Uterus (tissue), 4 donors: ENCODE data around the gene GRIK1. TPM values are rescaled to one million over a fixed set of nuclear protein-coding genes. Genes with fewer than 3 reads are reported as not detected.

ENCODE experiments used
- DNase-seq, 2 donors: peaks; one replicate each; pipeline ENCODE4 v3.0.0-alpha.2; 2019 to 2020
- H3K27ac ChIP-seq, 2 donors: fragments of 200-600 bp; sonication (generic); 1 replicate in 1 of 2; 2 replicates in 1 of 2; pipeline ENCODE4 v1.5.1; 2016 to 2018
- H3K27me3 ChIP-seq, 2 donors: fragments of 200-600 bp; sonication (generic); one replicate each; pipeline ENCODE4 v1.5.1; 2018 to 2019; ENCODE audit warnings: control low read depth in 1 of 2
- H3K36me3 ChIP-seq, 2 donors: fragments of 200-600 bp; sonication (generic); one replicate each; pipeline ENCODE4 v1.5.1; 2019; ENCODE audit warnings: control low read depth in 1 of 2
- H3K4me1 ChIP-seq, 2 donors: fragments of 200-600 bp; sonication (generic); one replicate each; pipeline ENCODE4 v1.5.1; 2018 to 2019; ENCODE audit warnings: control low read depth in 1 of 2
- H3K4me3 ChIP-seq, 2 donors: fragments of 200-600 bp; sonication (generic); 1 replicate in 1 of 2; 2 replicates in 1 of 2; pipeline ENCODE4 v1.5.1; 2018 to 2019; ENCODE audit warnings: mild to moderate bottlenecking in 1 of 2
- H3K9me3 ChIP-seq, 2 donors: fragments of 200-600 bp; sonication (generic); one replicate each; pipeline ENCODE4 v1.5.1; 2019; ENCODE audit warnings: control low read depth in 1 of 2
- POLR2A ChIP-seq, 2 donors: fragments of 450-650 bp; IDR thresholded peaks; one replicate each; pipeline ENCODE4 v1.6.1; 2016; ENCODE audit warnings: antibody characterized with exemption in 2 of 2, mild to moderate bottlenecking in 1 of 2, moderate library complexity in 1 of 2
- intact Hi-C: fragments of 100-400 bp; cut with DNase I; formaldehyde crosslinking; loops from one replicate; pipeline ENCODE4 v1.15.1; 2023; ENCODE audit warnings: low total_unique reads
- total RNA-seq, 4 donors: library from RNA; depleted of rRNA in 3 of 4; stranded (reverse); fragments of >200 nt in 3 of 4; gene quantifications; one replicate each; pipeline versions ENCODE4 v1.1.0 to v1.2.4, GENCODE V29; 2014 to 2023
- TF ChIP-seq, protein P1 (sequence below), 4 experiments: fragments of 200-600 bp in 2 of 4; fragments of 450-650 bp in 2 of 4; sonication (generic) in 2 of 4; IDR thresholded peaks; one replicate each; pipeline ENCODE4 v1.5.1; 2016 to 2019; ENCODE audit warnings: antibody characterized with exemption in 4 of 4, mild to moderate bottlenecking in 2 of 4, moderate library complexity in 1 of 4
- donor health status: DM: yes; HTN: yes; CAD: no.

The GRIK1 gene
- total RNA-seq, 4 donors from 2014 or later: 0.12 to 4.1 TPM; not detected in 2

DNA sequence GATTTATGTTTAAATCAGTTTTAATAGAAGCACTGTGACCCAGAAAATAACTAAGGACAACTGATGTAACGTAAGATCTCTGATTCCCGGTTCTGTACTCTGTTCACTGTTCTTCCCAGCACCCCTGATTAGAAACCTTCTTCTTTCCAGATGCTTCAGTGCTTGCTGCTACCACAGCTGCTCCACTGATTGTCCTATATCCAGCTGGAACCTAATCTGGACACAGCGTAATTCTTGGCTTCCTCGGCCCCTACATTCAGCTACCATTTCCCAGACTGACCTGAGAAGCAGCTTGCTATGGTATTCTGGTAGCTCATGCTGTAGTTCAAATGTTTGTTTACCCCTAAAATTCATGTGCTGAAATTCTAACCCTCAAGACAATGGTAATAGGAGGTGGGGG, 302.7 kb downstream of the GRIK1 start:
- TF ChIP-seq, protein P1, sequence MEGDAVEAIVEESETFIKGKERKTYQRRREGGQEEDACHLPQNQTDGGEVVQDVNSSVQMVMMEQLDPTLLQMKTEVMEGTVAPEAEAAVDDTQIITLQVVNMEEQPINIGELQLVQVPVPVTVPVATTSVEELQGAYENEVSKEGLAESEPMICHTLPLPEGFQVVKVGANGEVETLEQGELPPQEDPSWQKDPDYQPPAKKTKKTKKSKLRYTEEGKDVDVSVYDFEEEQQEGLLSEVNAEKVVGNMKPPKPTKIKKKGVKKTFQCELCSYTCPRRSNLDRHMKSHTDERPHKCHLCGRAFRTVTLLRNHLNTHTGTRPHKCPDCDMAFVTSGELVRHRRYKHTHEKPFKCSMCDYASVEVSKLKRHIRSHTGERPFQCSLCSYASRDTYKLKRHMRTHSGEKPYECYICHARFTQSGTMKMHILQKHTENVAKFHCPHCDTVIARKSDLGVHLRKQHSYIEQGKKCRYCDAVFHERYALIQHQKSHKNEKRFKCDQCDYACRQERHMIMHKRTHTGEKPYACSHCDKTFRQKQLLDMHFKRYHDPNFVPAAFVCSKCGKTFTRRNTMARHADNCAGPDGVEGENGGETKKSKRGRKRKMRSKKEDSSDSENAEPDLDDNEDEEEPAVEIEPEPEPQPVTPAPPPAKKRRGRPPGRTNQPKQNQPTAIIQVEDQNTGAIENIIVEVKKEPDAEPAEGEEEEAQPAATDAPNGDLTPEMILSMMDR (IDR thresholded peaks at IDR 0.05): no peak
- no peak for TF ChIP-seq POLR2A (IDR thresholded peaks at IDR 0.05)
- no peak for DNase-seq
- no peaks in the 10 kb centered on the region for H3K36me3 ChIP-seq
- intact Hi-C loops: no loop called here
- H3K27ac ChIP-seq: no peak overlapping the region
- no peaks in the 10 kb centered on the region for H3K4me1 ChIP-seq
- H3K9me3 ChIP-seq: no peaks in the 10 kb centered on the region
- no peaks in the 10 kb centered on the region for H3K27me3 ChIP-seq
- H3K4me3 ChIP-seq: no peak overlapping the region

DNA sequence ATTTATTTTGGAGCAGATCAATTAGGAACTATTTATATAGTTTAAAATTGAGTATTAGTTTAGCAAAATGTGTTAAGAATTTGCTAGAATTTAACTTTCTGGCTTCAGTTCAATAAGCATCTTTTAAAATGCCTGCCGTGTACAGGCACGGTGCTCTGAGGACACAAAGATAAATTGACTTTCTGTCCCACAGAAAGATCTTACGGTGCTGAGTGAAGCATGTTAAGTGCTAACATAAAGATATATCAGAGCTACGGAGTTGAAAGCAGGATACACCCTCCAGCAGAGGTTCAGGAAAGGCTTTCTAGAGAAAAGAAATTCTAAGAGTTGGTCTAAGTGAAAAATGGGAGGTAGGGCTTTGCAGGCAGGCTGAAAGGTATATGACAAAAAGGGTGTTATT, 305.4 kb downstream of the GRIK1 start:
- no peak overlapping the region for H3K27ac ChIP-seq
- no peaks in the 10 kb centered on the region for H3K27me3 ChIP-seq
- no peaks in the 10 kb centered on the region for H3K36me3 ChIP-seq
- intact Hi-C loops: no loop called here
- TF ChIP-seq POLR2A (IDR thresholded peaks at IDR 0.05): no peak
- TF ChIP-seq, protein P1 (IDR thresholded peaks at IDR 0.05): no peak
- H3K9me3 ChIP-seq: no peaks in the 10 kb centered on the region
- no peak for DNase-seq
- H3K4me3 ChIP-seq: no peak overlapping the region
- H3K4me1 ChIP-seq: no peaks in the 10 kb centered on the region

DNA sequence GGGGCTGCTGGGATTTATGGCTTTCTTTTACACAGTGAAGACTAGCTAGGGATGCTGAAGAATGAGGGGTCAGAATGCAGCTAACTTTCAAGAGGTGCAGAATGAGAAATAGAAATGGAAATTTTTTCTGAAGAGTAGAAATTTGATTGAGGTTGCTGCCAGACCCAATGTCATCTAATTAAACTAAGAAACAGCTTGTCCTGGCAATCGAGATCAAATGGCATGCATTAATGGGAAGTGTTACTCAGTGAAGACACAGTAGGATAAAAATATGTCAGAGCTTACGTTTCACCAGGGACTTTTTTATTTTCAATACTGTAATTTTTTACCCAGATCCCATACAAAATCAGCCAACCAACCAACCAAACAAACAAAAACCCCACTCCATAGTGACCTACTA, 306.0 kb downstream of the GRIK1 start:
- no peaks in the 10 kb centered on the region for H3K9me3 ChIP-seq
- H3K4me1 ChIP-seq: no peaks in the 10 kb centered on the region
- no peak for TF ChIP-seq POLR2A (IDR thresholded peaks at IDR 0.05)
- TF ChIP-seq, protein P1 (IDR thresholded peaks at IDR 0.05): no peak
- intact Hi-C loops: no loop called here
- H3K36me3 ChIP-seq: no peaks in the 10 kb centered on the region
- no peak overlapping the region for H3K4me3 ChIP-seq
- no peaks in the 10 kb centered on the region for H3K27me3 ChIP-seq
- no peak overlapping the region for H3K27ac ChIP-seq
- DNase-seq: no peak

DNA sequence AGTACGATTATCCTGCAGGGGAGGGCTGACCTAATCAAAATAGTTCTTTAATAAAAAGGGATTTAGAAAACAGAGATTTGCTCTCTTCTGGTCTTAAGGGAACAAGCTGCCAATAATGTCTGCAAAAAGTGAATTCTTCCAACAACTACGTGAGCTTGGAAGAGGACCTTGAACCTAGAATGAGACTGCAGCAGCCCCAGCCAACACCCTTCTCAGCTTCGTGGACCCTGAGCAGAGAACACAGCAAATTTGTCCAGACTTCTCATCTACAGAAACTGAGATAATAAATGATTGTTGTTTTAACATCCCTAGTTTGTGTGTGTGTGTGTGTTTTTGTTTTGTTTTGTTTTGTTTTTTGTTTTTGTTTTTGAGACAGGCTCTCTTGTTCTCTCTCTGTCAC, 309.4 kb downstream of the GRIK1 start:
- Histone ChIP-seq H3K9me3 (no peaks in the 10 kb centered on the region), H3K27ac (no peak overlapping the region), H3K36me3 (no peaks in the 10 kb centered on the region), H3K4me1 (no peaks in the 10 kb centered on the region), H3K4me3 (no peak overlapping the region), H3K27me3 (no peaks in the 10 kb centered on the region)
- intact Hi-C loops: no loop called here
- no peak for TF ChIP-seq POLR2A (IDR thresholded peaks at IDR 0.05)
- TF ChIP-seq, protein P1 (IDR thresholded peaks at IDR 0.05): no peak
- DNase-seq: no peak

DNA sequence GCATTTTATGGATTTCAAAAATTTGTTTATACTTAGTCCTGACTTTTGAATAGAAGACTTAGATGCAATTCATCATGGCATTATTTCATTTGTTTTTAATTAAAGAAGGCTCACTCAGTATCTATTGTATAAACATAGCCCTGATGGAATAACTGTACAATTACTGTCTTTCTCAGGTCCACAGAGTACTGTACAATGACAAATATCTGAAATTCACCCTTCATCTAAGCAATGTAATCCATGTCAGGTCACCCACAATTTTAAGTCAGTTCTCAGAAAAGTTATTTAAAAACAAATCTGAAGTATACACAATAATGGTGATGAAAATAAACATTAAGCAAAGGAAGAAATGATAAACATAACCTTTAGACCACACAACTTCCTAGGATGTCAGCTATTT, 311.9 kb downstream of the GRIK1 start:
- Histone ChIP-seq H3K27ac (no peak overlapping the region), H3K9me3 (no peaks in the 10 kb centered on the region), H3K36me3 (no peaks in the 10 kb centered on the region), H3K4me1 (no peaks in the 10 kb centered on the region), H3K4me3 (no peak overlapping the region), H3K27me3 (no peaks in the 10 kb centered on the region)
- intact Hi-C loops: no loop called here
- no peak for DNase-seq
- TF ChIP-seq POLR2A (IDR thresholded peaks at IDR 0.05): no peak
- TF ChIP-seq, protein P1 (IDR thresholded peaks at IDR 0.05): no peak
